Natural killer cell (primary cell): ENCODE data around the gene TFAM. TPM values are rescaled to one million over a fixed set of nuclear protein-coding genes. Genes with fewer than 3 reads are reported as not detected.

ENCODE experiments used
- ATAC-seq, 3 donors: fragments of 150-1000 bp in 2 of 3; fragments of 200-7000 bp in 1 of 3; cut with Tn5 transposase; 1 replicate in 1 of 3; 2 replicates in 2 of 3; pipeline ENCODE4 v1.10.0; 2021; ENCODE audit warnings: mild to moderate bottlenecking in 2 of 3, moderate library complexity in 2 of 3
- DNase-seq, 2 donors: peaks; one replicate each; pipeline versions ENCODE4 v3.0.0 to v3.0.0-alpha.2; 2013 to 2021; ENCODE audit warnings: mixed read lengths in 1 of 2
- H3K27ac ChIP-seq: one replicate; pipeline ENCODE4 v1.5.1; 2013; ENCODE audit warnings: mild to moderate bottlenecking, low read length
- H3K27me3 ChIP-seq: one replicate; pipeline ENCODE4 v1.6.1; 2013; ENCODE audit warnings: low read length; ENCODE audit not compliant: control insufficient read depth, insufficient read depth
- H3K36me3 ChIP-seq: one replicate; pipeline ENCODE4 v1.6.1; 2013; ENCODE audit warnings: low read length; ENCODE audit not compliant: control insufficient read depth, insufficient read depth
- H3K4me1 ChIP-seq: one replicate; pipeline ENCODE4 v1.6.1; 2013; ENCODE audit warnings: low read length; ENCODE audit not compliant: control insufficient read depth, insufficient read depth
- H3K4me3 ChIP-seq: one replicate; pipeline ENCODE4 v1.5.1; 2013; ENCODE audit warnings: low read length
- H3K9me3 ChIP-seq: one replicate; pipeline ENCODE4 v1.6.1; 2013; ENCODE audit warnings: low read length; ENCODE audit not compliant: control insufficient read depth, insufficient read depth
- H3K27ac Mint-ChIP-seq, 2 donors: one replicate each; pipeline ENCODE4 v1.8.0; 2022; ENCODE audit warnings: mild to moderate bottlenecking in 2 of 2, mixed read lengths in 2 of 2, moderate library complexity in 1 of 2
- H3K27me3 Mint-ChIP-seq, 2 donors: one replicate each; pipeline ENCODE4 v1.8.0; 2022; ENCODE audit warnings: low read depth in 2 of 2, mixed read lengths in 2 of 2
- H3K36me3 Mint-ChIP-seq: one replicate; pipeline ENCODE4 v1.8.0; 2022; ENCODE audit warnings: mixed read lengths
- H3K4me1 Mint-ChIP-seq, 2 donors: one replicate each; pipeline ENCODE4 v1.8.0; 2022; ENCODE audit warnings: mixed read lengths in 2 of 2
- H3K4me3 Mint-ChIP-seq: one replicate; pipeline ENCODE4 v1.8.0; 2022; ENCODE audit warnings: mild to moderate bottlenecking, moderate library complexity, mixed read lengths
- H3K9me3 Mint-ChIP-seq, 2 donors: one replicate each; pipeline ENCODE4 v1.8.0; 2022; ENCODE audit warnings: mixed read lengths in 2 of 2
- WGBS: methylation state at CpG from one replicate; pipeline ENCODE4 v1.1.7; 2013; ENCODE audit warnings: missing lambda C conversion rate; ENCODE audit not compliant: insufficient coverage; 5-methylcytosine and 5-hydroxymethylcytosine counted together
- intact Hi-C: fragments of 100-400 bp; cut with micrococcal nuclease; formaldehyde crosslinking; loops from one replicate; pipeline ENCODE4 v1.14.2; 2022
- total RNA-seq, 4 donors: library from RNA; stranded (reverse); fragments of 120-200 nt in 1 of 4; gene quantifications; one replicate each; pipeline versions ENCODE4 v1.2.3 to v1.2.4, GENCODE V29; 2013 to 2022
- TF ChIP-seq, protein P1 (sequence below): fragments of 200-600 bp; IDR thresholded peaks from one replicate; pipeline ENCODE4 v1.8.0; 2022; ENCODE audit warnings: antibody characterized with exemption

The TFAM gene
- total RNA-seq, 3 donors from 2014 or later (not counting 1 experiment from before 2014, with no cell fraction given) = 29.1 to 34.3 (median 33.8) TPM

DNA sequence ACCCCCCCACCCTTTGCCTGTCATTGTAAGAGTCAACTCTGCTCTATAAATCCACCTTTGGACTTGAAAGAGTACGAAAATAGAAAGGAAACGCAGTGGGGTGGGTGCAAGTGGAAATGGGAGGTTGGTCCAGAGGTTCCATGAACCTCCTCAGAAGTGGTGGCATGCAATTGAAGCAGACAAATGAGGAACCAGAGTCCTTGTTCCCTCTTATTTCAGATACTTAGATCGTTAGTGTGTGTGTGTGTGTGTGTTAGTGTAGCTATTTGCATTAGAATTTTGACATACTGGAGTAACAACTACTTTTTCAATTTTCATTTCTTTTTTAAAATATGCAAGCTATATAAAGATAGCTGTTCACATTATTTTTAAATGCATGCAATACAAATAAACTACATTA, 18.1 kb upstream of the TFAM start:
- Mint-ChIP-seq H3K27me3 (no peaks in the 10 kb centered on the region), H3K4me3 (no peak overlapping the region), H3K27ac (no peak overlapping the region), H3K36me3 (peaks cover 8% of the 10 kb centered on the region), H3K9me3 (no peaks in the 10 kb centered on the region), H3K4me1 (no peaks in the 10 kb centered on the region)
- TF ChIP-seq, protein P1, sequence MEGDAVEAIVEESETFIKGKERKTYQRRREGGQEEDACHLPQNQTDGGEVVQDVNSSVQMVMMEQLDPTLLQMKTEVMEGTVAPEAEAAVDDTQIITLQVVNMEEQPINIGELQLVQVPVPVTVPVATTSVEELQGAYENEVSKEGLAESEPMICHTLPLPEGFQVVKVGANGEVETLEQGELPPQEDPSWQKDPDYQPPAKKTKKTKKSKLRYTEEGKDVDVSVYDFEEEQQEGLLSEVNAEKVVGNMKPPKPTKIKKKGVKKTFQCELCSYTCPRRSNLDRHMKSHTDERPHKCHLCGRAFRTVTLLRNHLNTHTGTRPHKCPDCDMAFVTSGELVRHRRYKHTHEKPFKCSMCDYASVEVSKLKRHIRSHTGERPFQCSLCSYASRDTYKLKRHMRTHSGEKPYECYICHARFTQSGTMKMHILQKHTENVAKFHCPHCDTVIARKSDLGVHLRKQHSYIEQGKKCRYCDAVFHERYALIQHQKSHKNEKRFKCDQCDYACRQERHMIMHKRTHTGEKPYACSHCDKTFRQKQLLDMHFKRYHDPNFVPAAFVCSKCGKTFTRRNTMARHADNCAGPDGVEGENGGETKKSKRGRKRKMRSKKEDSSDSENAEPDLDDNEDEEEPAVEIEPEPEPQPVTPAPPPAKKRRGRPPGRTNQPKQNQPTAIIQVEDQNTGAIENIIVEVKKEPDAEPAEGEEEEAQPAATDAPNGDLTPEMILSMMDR = no peak
- Histone ChIP-seq H3K36me3 (peaks cover 10% of the 10 kb centered on the region), H3K27ac (no peak overlapping the region), H3K4me3 (no peak overlapping the region), H3K27me3 (no peaks in the 10 kb centered on the region), H3K4me1 (no peaks in the 10 kb centered on the region), H3K9me3 (no peaks in the 10 kb centered on the region)
- no peak for ATAC-seq
- WGBS = 100% methylated on average over 2 of the region's 3 CpGs
- no peak for DNase-seq
- intact Hi-C loops = no loop called here

DNA sequence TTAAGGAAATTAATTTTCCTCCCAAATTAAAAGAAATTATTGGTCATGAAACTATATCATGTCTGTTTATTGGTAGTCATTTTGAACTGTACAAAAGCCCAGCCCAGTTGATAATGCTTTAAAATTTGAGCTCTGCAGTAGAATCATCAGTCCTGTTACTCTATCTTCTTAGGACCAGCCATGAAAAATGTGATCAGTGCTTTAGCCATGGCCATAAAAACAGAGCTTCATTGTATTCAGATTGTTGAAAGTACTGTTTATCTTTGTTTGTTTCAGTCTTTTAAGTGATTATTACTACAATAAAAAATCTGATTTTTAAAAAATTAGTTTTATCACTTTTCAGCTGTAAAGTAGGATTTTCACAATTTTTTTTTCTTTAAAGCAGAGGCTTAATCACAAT, 13.7 kb upstream of the TFAM start:
- intact Hi-C loops = no loop called here
- Mint-ChIP-seq H3K4me3 (no peak overlapping the region), H3K4me1 (no peaks in the 10 kb centered on the region)

DNA sequence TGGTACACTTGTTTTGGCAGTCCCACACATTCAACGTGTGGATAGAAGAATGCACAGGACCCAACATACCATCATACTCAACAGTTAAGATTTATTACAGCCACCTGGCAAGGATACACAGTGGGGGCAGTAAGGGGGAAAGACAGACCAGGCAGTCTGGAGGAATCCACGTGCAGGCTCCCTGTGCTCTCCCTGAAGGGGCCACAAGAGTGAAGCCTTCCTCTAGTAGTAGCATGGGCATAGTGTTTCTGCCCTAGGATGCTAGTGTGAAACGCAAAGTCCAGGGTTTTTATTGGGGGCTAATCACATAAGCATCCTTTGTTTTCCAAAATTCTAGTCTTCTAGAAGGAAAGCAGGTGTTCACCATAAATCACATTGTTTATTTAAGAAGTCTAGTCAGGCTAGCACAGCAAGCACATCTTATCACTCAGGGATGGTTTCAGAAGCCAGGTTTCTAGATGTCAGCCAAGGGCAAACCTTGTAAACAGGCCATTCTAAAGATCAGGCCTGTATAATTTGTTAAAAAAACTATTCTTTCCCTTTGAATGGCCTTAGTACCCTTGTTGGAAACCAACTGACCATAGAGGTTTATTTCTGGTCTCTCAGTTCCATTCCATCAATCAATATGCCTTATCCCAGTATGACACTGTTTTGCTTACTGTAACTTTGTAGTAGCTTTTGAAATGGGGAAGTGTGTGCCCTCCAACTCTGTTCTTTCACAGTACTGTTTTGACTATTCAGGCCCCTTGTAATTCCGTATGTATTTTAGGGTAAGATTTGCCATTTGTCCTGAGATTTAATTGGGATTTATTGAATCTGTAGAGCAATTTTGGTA, 12.4 kb upstream of the TFAM start:
- DNase-seq (no peak), ATAC-seq (no peak)
- Histone ChIP-seq H3K36me3 (peaks cover 3% of the 10 kb centered on the region), H3K9me3 (no peaks in the 10 kb centered on the region), H3K4me3 (no peak overlapping the region), H3K4me1 (no peaks in the 10 kb centered on the region), H3K27me3 (no peaks in the 10 kb centered on the region), H3K27ac (no peak overlapping the region)
- H3K4me3 Mint-ChIP-seq = no peak overlapping the region
- TF ChIP-seq, protein P1 = no peak
- no peaks in the 10 kb centered on the region for H3K9me3 Mint-ChIP-seq
- WGBS = 93% methylated on average over 4 of the region's 4 CpGs
- H3K27me3 Mint-ChIP-seq = no peaks in the 10 kb centered on the region
- intact Hi-C loops = no loop called here
- H3K36me3 Mint-ChIP-seq = no peaks in the 10 kb centered on the region
- no peaks in the 10 kb centered on the region for H3K4me1 Mint-ChIP-seq
- no peak overlapping the region for H3K27ac Mint-ChIP-seq

More for the DNA sequence above, 13.7 kb upstream of the TFAM start:
- Mint-ChIP-seq H3K36me3 (no peaks in the 10 kb centered on the region), H3K27me3 (no peaks in the 10 kb centered on the region), H3K9me3 (no peaks in the 10 kb centered on the region), H3K27ac (no peak overlapping the region)
- peaks cover 3% of the 10 kb centered on the region for H3K36me3 ChIP-seq
- no peak for ATAC-seq
- H3K27me3 ChIP-seq = no peaks in the 10 kb centered on the region
- H3K4me3 ChIP-seq = no peak overlapping the region
- no peak for DNase-seq
- no peaks in the 10 kb centered on the region for H3K9me3 ChIP-seq
- TF ChIP-seq, protein P1 = no peak
- no peaks in the 10 kb centered on the region for H3K4me1 ChIP-seq
- no peak overlapping the region for H3K27ac ChIP-seq

DNA sequence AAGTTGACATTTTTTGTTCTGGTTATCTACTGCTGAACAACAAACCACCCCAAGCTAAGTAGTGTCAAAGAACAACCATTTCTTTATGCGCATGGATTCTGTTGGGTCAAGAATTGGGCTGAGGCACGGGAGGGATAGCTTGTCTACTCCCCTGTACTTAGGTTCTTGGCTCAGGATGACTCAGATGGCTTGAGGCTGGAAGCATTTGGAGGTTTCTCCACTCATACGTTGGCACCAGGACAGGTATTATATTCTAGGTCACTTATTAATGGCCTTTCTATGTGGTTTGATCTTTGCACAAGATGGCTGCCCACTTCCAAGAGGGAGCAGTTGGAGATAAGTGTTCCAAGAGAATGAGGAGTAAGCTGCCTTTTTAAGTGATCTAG, 11.8 kb upstream of the TFAM start:
- TF ChIP-seq, protein P1 = no peak
- Histone ChIP-seq H3K27ac (no peak overlapping the region), H3K4me3 (no peak overlapping the region), H3K27me3 (no peaks in the 10 kb centered on the region), H3K9me3 (no peaks in the 10 kb centered on the region), H3K36me3 (peaks cover 3% of the 10 kb centered on the region), H3K4me1 (no peaks in the 10 kb centered on the region)
- intact Hi-C loops = no loop called here
- Mint-ChIP-seq H3K27ac (no peak overlapping the region), H3K36me3 (no peaks in the 10 kb centered on the region), H3K4me3 (no peak overlapping the region), H3K9me3 (no peaks in the 10 kb centered on the region), H3K4me1 (peaks cover 0 to under 1% of the 10 kb centered on the region in 2 donors), H3K27me3 (no peaks in the 10 kb centered on the region)
- DNase-seq (no peak), ATAC-seq (no peak)
- 86% methylated on average over 3 of the region's 3 CpGs for WGBS
